Stimulated activated CD8-positive, alpha-beta memory T cell treated with anti-CD3 and anti-CD28 coated beads, Interleukin-15, amount 100 ng/mL, for 24 hours (primary cell): ENCODE results near the gene FOXB2.
"Not testable (repeated sequence)": the region's sequence is repeated elsewhere in the genome, so short reads cannot be mapped to it uniquely, and the experiment has no call there.

ENCODE experiments used
- DNase-seq: peaks from one replicate; pipeline ENCODE4 v3.0.0-alpha.2; 2020; ENCODE audit warnings: low read depth

The FOXB2 gene

DNA sequence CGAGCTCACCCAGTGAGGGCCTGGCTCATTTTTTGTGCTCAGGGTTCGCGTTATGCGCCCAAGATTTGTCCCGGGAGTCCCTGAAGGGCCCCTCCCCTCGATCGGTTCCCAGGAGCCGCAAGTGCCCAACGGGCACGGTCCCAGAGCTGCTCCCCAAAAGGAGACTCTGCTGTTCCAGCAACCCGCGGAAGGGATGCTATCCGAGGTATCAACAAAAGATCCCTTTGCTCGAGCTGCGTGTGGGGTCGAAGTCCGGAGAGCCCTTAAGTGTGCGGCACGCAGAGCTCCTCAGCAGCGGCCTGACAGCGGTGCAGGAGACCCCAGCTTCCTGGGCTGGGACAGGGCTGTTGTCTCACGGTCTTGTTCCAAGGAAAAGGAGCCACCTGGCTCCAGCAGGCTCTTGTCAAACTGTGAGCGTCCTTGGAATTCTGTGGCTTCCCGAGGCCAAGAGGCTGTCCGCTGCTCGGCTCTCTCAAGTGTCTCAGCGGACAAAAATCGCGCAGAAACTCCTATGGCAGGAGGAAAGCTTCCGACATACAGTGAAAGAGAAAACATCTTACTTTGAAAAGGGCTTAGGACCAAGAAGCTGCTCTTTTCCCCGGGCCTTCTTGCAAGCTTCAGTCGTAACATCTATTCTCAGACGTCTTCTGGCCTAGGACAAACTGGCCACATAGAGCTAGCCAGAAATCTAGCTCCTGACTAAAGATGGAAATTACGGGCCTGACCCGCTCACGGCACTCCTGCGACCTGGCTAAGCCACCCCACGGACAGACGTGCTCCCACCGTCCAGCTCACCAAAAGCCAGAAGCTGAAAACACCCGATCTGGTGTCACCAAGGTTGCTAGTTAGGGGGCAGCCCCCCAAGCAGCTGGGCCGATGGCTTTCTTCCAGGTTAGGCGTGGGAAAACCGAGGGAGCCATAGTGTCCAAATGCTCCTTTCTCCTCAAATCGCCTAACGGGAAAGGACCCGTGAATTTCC, 2.6 kb upstream of the FOXB2 start:
- no peak for DNase-seq

GRCh38 chr9:77017505-77017894, 2.0 kb upstream of the FOXB2 start:
- no peak for DNase-seq

DNA sequence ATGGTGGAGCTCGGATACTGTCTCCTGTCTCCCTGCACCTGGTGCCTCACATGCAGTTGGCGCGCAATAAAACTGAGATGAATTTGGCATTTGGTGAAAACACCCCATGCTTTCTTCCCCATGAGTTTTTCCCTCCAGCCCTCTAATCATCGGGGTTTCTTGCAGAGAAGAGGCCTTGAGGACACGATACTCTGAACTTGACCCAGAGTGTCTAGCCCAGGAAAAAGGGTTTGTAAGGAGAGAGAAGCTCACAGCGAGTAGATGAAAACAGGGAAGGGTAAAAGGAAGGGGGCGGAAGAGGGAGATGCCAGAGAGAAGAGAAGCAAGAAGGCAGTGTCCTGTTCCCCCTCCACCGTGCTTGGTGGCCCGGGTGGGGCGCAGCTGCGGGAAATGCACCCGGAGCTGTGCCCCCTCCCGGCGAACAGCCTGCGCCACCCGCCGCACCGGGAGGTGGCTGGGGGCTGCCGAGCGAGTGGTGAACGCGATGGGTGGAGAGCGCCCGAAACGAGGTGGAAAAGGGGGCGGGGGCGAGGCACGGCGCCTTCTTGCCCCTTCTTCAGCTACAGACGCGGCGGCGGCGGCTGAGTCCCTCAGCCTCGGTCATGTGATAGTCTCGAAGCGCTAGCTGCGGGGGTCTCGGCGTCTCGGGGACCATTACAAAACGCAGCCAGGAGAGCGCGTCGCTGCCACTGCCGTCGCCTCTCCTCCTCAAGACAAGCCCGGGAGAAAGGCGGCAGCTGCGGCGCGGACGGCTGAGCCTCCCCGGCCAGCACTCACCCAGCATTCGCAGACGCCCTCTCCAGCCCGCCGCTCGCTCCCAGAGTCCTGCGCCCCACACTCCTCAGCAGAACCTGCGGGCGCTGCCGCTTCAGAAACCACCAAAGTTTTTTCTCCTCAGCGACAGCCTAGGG, 1.1 kb upstream of the FOXB2 start:
- DNase-seq: no peak

GRCh38 chr9:77018969-77019235, 553 bp upstream of the FOXB2 start:
- no peak for DNase-seq

DNA sequence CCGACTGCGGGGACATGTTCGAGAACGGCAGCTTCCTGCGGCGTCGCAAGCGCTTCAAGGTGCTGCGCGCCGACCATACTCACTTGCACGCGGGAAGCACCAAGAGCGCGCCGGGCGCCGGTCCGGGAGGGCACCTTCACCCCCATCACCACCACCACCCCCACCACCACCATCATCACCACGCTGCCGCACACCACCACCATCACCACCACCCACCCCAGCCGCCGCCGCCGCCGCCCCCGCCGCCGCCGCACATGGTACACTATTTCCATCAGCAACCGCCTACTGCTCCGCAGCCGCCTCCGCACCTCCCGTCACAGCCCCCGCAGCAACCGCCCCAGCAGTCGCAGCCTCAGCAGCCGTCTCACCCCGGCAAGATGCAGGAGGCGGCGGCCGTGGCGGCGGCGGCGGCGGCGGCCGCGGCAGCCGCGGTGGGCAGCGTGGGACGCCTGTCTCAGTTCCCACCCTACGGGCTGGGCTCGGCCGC, 514 bp downstream of the FOXB2 start:
- no peak for DNase-seq

GRCh38 chr9:77020413-77021290, 1.2 kb downstream of the FOXB2 start:
- DNase-seq: no peak

- DNase-seq: no peak
Observed at GRCh38 chr9:77021291-77021894, 1.9 kb downstream of the FOXB2 start.

GRCh38 chr9:77021922-77022782, 2.7 kb downstream of the FOXB2 start:
- DNase-seq: no peak

GRCh38 chr9:77022783-77023440, 3.5 kb downstream of the FOXB2 start:
- no peak for DNase-seq

DNA sequence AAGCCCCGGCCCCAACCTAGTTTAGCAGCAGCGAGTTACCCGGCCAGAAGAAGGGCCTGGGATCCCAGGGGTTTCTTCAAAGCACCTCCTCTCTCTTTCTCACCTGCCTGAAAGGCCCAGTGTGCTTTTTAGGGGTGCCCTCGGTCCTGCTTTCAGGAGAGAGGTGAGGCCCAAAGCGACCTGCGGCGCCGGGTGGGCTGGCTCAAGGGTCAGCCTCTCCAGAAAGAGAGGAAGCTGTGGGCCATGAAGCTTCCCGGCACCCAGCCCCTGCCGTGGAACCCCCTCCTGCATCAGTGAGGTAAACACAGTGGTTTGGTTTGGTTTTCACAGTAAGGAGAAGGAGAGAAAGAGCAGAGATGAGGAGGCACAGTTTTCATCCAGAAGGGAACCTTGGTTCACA, 4.3 kb downstream of the FOXB2 start:
- no peak for DNase-seq

DNA sequence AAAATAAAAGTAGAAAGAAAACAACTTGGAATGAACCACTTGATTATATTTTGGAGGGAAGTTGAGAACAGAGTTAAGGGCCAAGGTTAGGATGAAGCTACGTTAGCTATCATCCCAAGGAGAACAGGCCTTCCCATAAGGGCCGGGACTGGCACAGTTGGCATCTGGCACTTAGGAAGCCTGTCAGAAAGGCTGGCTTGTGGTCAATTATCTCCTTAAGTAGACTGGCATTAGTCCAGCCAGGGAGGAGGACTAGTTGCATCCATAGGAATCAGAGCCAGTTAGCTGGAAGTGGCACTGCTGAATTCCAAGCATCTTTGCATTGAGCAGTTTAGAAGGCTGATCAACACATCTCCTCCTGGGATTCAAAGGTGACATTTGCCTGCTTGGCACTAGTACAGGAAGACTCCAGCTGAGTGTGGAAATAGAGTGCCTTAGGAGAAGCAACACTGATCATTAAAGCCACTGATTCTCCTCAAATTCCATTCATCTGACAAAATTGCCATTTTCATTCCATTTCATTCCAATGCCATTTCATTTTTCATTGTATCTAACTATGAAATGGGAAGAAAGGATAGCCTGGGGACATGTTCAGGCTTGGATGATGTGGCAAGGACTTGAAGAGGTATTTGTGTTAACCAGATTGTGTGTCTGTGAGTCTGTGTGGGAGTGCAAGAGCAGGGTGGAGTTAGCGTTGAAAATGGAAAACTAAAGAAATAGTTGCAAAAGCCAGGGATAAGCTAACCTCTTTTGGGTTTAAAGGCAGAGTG, 5.5 kb downstream of the FOXB2 start:
- no peak for DNase-seq

DNA sequence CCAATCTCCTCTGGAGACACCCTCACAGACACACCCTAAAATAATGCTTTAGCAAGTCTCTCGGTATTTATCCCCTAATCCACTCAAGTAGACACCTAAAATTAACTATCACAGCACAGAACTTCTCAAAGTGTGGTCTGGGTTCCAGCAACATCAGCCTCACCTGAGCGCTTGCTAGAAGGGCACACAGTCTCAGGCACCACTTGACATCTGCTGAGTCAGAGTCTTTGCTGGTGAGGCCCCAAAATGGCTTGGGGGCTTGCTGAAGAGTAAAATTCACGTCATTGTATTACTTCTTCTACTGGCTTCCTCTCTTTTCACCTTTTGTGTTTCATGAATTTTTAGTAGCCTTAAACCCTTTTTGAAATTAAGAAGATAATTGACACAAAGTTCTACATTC, 9.0 kb downstream of the FOXB2 start:
- DNase-seq: no peak

GRCh38 chr9:77030045-77030444, 10.6 kb downstream of the FOXB2 start:
- DNase-seq: no peak

GRCh38 chr9:77038281-77039036, 19.0 kb downstream of the FOXB2 start:
- no peak for DNase-seq

- DNase-seq: no peak
Observed at GRCh38 chr9:77040340-77040739, 20.9 kb downstream of the FOXB2 start.

GRCh38 chr9:77043743-77044142, 24.3 kb downstream of the FOXB2 start:
- not testable (repeated sequence) for DNase-seq

- DNase-seq: not testable (repeated sequence)
Observed at GRCh38 chr9:77060681-77061080, 41.2 kb downstream of the FOXB2 start.

- DNase-seq: no peak
Observed at GRCh38 chr9:77063645-77064285, 44.3 kb downstream of the FOXB2 start.
